CD14-positive monocyte (primary cell): Measurements from ENCODE around the gene ZNF25. TPM values are rescaled to one million over a fixed set of nuclear protein-coding genes. Genes with fewer than 3 reads are reported as not detected.
A peak's percentile ranks its signal among the peaks of the same experiment; 100 is the strongest.
"Not testable (repeated sequence)": the region's sequence is repeated elsewhere in the genome, so short reads cannot be mapped to it uniquely, and the experiment has no call there.

Experiments used
- DNase-seq, 3 donors: peaks; one replicate each; pipeline ENCODE4 v3.0.0-alpha.2; 2011 to 2022
- H2AFZ ChIP-seq: 2 replicates; pipeline ENCODE4 v1.6.0; 2012; ENCODE audit warnings: mild to moderate bottlenecking, low read depth, low read length, inconsistent platforms; ENCODE audit not compliant: insufficient read depth, poor library complexity, severe bottlenecking
- H3K27ac ChIP-seq, 2 donors: 1 replicate in 1 of 2; 2 replicates in 1 of 2; pipeline ENCODE4 v1.5.1; 2012 to 2013; ENCODE audit warnings: low read length in 2 of 2, control low read depth in 1 of 2, inconsistent platforms in 1 of 2, low read depth in 1 of 2, mild to moderate bottlenecking in 1 of 2
- H3K27me3 ChIP-seq, 2 donors: one replicate each; pipeline versions ENCODE4 v1.6.0 to v1.6.1; 2011 to 2013; ENCODE audit warnings: low read length in 2 of 2; ENCODE audit not compliant: control insufficient read depth in 2 of 2, insufficient read depth in 2 of 2
- H3K36me3 ChIP-seq, 2 donors: replicated peaks in 1 of 2; 1 replicate in 1 of 2; 2 replicates in 1 of 2; pipeline versions ENCODE4 v1.5.1 to v1.6.1; 2012 to 2013; ENCODE audit warnings: low read length in 2 of 2, control low read depth in 1 of 2, inconsistent platforms in 1 of 2, mild to moderate bottlenecking in 1 of 2; ENCODE audit not compliant: insufficient read depth in 2 of 2, control insufficient read depth in 1 of 2
- H3K4me1 ChIP-seq, 2 donors: 1 replicate in 1 of 2; 2 replicates in 1 of 2; pipeline versions ENCODE4 v1.5.1 to v1.6.1; 2012 to 2013; ENCODE audit warnings: low read length in 2 of 2, control low read depth in 1 of 2, inconsistent platforms in 1 of 2, mild to moderate bottlenecking in 1 of 2, moderate library complexity in 1 of 2; ENCODE audit not compliant: insufficient read depth in 2 of 2, control insufficient read depth in 1 of 2
- H3K4me2 ChIP-seq: replicated peaks from 2 replicates; pipeline ENCODE3; 2012; ENCODE audit warnings: low read length, moderate library complexity, mild to moderate bottlenecking; ENCODE audit not compliant: poor library complexity, severe bottlenecking; ENCODE audit errors: extremely low read depth
- H3K4me3 ChIP-seq, 3 experiments: fragments of 200-600 bp in 1 of 3; sonication (generic) in 1 of 3; replicated peaks in 1 of 3; 1 replicate in 2 of 3; 2 replicates in 1 of 3; pipeline ENCODE4 v1.5.1; 2011 to 2013; ENCODE audit warnings: low read length in 3 of 3, mild to moderate bottlenecking in 3 of 3, control low read depth in 2 of 3, low read depth in 2 of 3, inconsistent platforms in 1 of 3, moderate library complexity in 1 of 3
- H3K79me2 ChIP-seq: 2 replicates; pipeline ENCODE4 v1.6.0; 2012; ENCODE audit warnings: mild to moderate bottlenecking, control low read depth, inconsistent platforms, low read length, moderate library complexity; ENCODE audit not compliant: insufficient read depth
- H3K9ac ChIP-seq: 2 replicates; pipeline ENCODE4 v1.6.0; 2017; ENCODE audit warnings: low read length, mild to moderate bottlenecking; ENCODE audit not compliant: insufficient read depth, poor library complexity, severe bottlenecking
- H3K9me3 ChIP-seq, 2 donors: replicated peaks in 1 of 2; 1 replicate in 1 of 2; 2 replicates in 1 of 2; pipeline versions ENCODE4 v1.5.1 to v1.6.1; 2012 to 2013; ENCODE audit warnings: low read length in 2 of 2, control low read depth in 1 of 2; ENCODE audit not compliant: control insufficient read depth in 1 of 2, insufficient read depth in 1 of 2
- H4K20me1 ChIP-seq: 2 replicates; pipeline ENCODE4 v1.6.0; 2012; ENCODE audit warnings: mild to moderate bottlenecking, low read length, control low read depth, moderate library complexity; ENCODE audit not compliant: insufficient read depth
- H3K27ac Mint-ChIP-seq, 7 donors: one replicate each; pipeline ENCODE4 v1.8.0; 2020; ENCODE audit warnings: mild to moderate bottlenecking in 7 of 7, mixed read lengths in 7 of 7, moderate library complexity in 6 of 7, inconsistent platforms in 2 of 7
- H3K27me3 Mint-ChIP-seq, 3 donors: one replicate each; pipeline ENCODE4 v1.8.0; 2021 to 2022; ENCODE audit warnings: low read depth in 3 of 3, mild to moderate bottlenecking in 3 of 3, mixed read lengths in 3 of 3, moderate library complexity in 3 of 3, inconsistent platforms in 1 of 3
- H3K36me3 Mint-ChIP-seq, 2 donors: one replicate each; pipeline ENCODE4 v1.8.0; 2020; ENCODE audit warnings: mixed read lengths in 2 of 2, inconsistent platforms in 1 of 2, mild to moderate bottlenecking in 1 of 2
- H3K4me1 Mint-ChIP-seq: one replicate; pipeline ENCODE4 v1.8.0; 2020; ENCODE audit warnings: mild to moderate bottlenecking, mixed read lengths
- H3K4me3 Mint-ChIP-seq, 2 donors: one replicate each; pipeline ENCODE4 v1.8.0; 2020; ENCODE audit warnings: mild to moderate bottlenecking in 2 of 2, mixed read lengths in 2 of 2, moderate library complexity in 1 of 2
- H3K9me3 Mint-ChIP-seq, 7 donors: one replicate each; pipeline ENCODE4 v1.8.0; 2020 to 2022; ENCODE audit warnings: mixed read lengths in 7 of 7, mild to moderate bottlenecking in 6 of 7, moderate library complexity in 6 of 7, inconsistent platforms in 2 of 7
- CTCF ChIP-seq: fragments of 200-600 bp; IDR thresholded peaks from one replicate; pipeline ENCODE4 v1.8.0; 2022; ENCODE audit warnings: antibody characterized with exemption, mild to moderate bottlenecking
- WGBS: methylation state at CpG from one replicate; pipeline ENCODE4 v1.1.5; 2013; ENCODE audit warnings: missing lambda C conversion rate; ENCODE audit not compliant: insufficient coverage; 5-methylcytosine and 5-hydroxymethylcytosine counted together
- intact Hi-C, 2 donors: fragments of 100-400 bp; cut with micrococcal nuclease; formaldehyde crosslinking; loops; one replicate each; pipeline versions ENCODE4 v1.15.0 to v1.15.1; 2023
- polyA plus RNA-seq, 3 donors: library from polyadenylated mRNA; depleted of rRNA in 1 of 3; unstranded in 2 of 3; stranded (reverse) in 1 of 3; fragments of 300-500 nt in 2 of 3; fragments of >200 nt in 1 of 3; fragmentation: Illumina TruSeq in 2 of 3; gene quantifications; 1 replicate in 2 of 3; 2 replicates in 1 of 3; pipeline ENCODE4 v1.2.3, GENCODE V29; 2012 to 2021

ZNF25 gene
- polyA plus RNA-seq, 3 donors: 5.5 to 6.7 (median 6.2) TPM

DNA sequence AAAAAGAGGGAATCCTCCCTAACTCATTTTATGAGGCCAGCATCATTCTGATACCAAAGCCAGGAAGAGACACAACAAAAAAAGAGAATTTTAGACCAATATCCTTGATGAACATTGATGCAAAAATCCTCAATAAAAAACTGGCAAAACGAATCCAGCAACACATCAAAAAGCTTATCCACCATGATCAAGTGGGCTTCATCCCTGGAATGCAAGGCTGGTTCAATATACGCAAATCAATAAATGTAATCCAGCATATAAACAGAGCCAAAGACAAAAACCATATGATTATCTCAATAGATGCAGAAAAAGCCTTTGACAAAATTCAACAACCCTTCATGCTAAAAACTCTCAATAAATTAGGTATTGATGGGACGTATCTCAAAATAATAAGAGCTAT is 22.5 kb upstream of the ZNF25 start:
- H3K79me2 ChIP-seq, H3K36me3 ChIP-seq, H3K9ac ChIP-seq, H2AFZ ChIP-seq, H3K27me3 Mint-ChIP-seq, H3K9me3 ChIP-seq, intact Hi-C loops, H3K27me3 ChIP-seq, H3K27ac ChIP-seq, H3K4me3 ChIP-seq, DNase-seq, H3K4me2 ChIP-seq, H4K20me1 ChIP-seq, H3K4me1 ChIP-seq, H3K4me1 Mint-ChIP-seq, H3K27ac Mint-ChIP-seq, H3K4me3 Mint-ChIP-seq, H3K36me3 Mint-ChIP-seq: not testable (repeated sequence)
- WGBS: no CpG with 5 or more reads among the region's 3 CpGs
- peaks cover 0 to 23% (median 20%) of the 10 kb centered on the region in 7 donors for H3K9me3 Mint-ChIP-seq

DNA sequence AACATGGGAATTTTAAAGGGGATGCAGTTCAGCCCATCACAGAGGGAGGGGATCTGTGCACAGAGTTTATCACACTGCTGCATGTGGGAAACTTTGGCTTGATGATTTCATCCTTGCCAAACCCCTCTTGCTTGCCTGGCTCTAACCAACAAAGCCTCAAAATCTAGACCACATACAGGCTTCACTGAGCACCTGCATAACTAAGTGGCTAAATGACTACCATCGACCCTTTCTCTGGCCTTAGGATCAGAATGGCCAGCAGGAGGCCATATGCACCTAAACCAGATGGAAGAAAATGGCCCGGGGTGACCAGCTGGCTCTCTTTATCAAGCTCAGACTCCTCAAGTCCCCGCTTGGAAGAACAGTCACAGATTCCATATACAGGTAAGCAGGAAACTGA is 15.6 kb upstream of the ZNF25 start:
- H3K27ac ChIP-seq: no peak overlapping the region
- peaks cover 0 to 6% (median 1%) of the 10 kb centered on the region in 3 donors for H3K27me3 Mint-ChIP-seq
- peaks cover 0 to 5% of the 10 kb centered on the region in 2 donors for H3K9me3 ChIP-seq
- intact Hi-C loops: no loop called here
- H3K9ac ChIP-seq: no peak overlapping the region
- H3K4me2 ChIP-seq: no peak overlapping the region
- H2AFZ ChIP-seq: no peak overlapping the region
- peaks cover 0 to 19% (median 13%) of the 10 kb centered on the region in 7 donors for H3K9me3 Mint-ChIP-seq
- TF ChIP-seq CTCF: no peak
- H3K27ac Mint-ChIP-seq: peak overlapping the region in 1 of 7 donors; percentile 25
- no peaks in the 10 kb centered on the region for H4K20me1 ChIP-seq
- no peaks in the 10 kb centered on the region for H3K36me3 Mint-ChIP-seq
- no peak overlapping the region for H3K4me3 Mint-ChIP-seq
- no peak overlapping the region for H3K4me3 ChIP-seq
- H3K4me1 Mint-ChIP-seq: no peaks in the 10 kb centered on the region
- 90% methylated on average over 2 of the region's 3 CpGs for WGBS
- peak in 1 of 3 donors; percentile 6 for DNase-seq
- H3K27me3 ChIP-seq: no peaks in the 10 kb centered on the region
- no peaks in the 10 kb centered on the region for H3K36me3 ChIP-seq
- H3K4me1 ChIP-seq: no peaks in the 10 kb centered on the region
- no peaks in the 10 kb centered on the region for H3K79me2 ChIP-seq
